NT2/D1 (cell line): ENCODE measurements around the gene CDHR3.

Experiments
- DNase-seq: peaks from one replicate; pipeline ENCODE4 v3.0.0-alpha.2; 2011; ENCODE audit warnings: low read depth, low spot score
- H3K27me3 ChIP-seq: 2 replicates; pipeline ENCODE4 v1.6.0; 2011; ENCODE audit warnings: mild to moderate bottlenecking; ENCODE audit not compliant: insufficient read length, insufficient read depth
- H3K36me3 ChIP-seq: 2 replicates; pipeline ENCODE4 v1.6.1; 2011; ENCODE audit warnings: mild to moderate bottlenecking, low read length, mixed read lengths; ENCODE audit not compliant: insufficient read depth, insufficient read length
- H3K4me1 ChIP-seq: 2 replicates; pipeline ENCODE4 v1.5.1; 2011; ENCODE audit not compliant: insufficient read depth, insufficient read length
- H3K4me3 ChIP-seq: 2 replicates; pipeline ENCODE4 v1.5.1; 2011; ENCODE audit warnings: low read depth; ENCODE audit not compliant: insufficient read length
- H3K9ac ChIP-seq: 2 replicates; pipeline ENCODE4 v1.6.0; 2011; ENCODE audit warnings: low read depth; ENCODE audit not compliant: insufficient read length
- H3K9me3 ChIP-seq: 2 replicates; pipeline ENCODE4 v1.5.1; 2011; ENCODE audit warnings: mild to moderate bottlenecking, low read length; ENCODE audit not compliant: insufficient read depth
- SUZ12 ChIP-seq: IDR thresholded peaks from 2 replicates; pipeline ENCODE4 v1.6.1; 2011; ENCODE audit not compliant: insufficient read length, insufficient read depth; ENCODE audit errors: extremely low read depth
- YY1 ChIP-seq: IDR thresholded peaks from 2 replicates; pipeline ENCODE4 v1.6.1; 2011; ENCODE audit not compliant: insufficient read length, insufficient read depth
- ZNF274 ChIP-seq: IDR thresholded peaks from 2 replicates; pipeline ENCODE4 v1.6.1; 2011; ENCODE audit warnings: mild to moderate bottlenecking, low read depth, low read length

The CDHR3 gene

DNA sequence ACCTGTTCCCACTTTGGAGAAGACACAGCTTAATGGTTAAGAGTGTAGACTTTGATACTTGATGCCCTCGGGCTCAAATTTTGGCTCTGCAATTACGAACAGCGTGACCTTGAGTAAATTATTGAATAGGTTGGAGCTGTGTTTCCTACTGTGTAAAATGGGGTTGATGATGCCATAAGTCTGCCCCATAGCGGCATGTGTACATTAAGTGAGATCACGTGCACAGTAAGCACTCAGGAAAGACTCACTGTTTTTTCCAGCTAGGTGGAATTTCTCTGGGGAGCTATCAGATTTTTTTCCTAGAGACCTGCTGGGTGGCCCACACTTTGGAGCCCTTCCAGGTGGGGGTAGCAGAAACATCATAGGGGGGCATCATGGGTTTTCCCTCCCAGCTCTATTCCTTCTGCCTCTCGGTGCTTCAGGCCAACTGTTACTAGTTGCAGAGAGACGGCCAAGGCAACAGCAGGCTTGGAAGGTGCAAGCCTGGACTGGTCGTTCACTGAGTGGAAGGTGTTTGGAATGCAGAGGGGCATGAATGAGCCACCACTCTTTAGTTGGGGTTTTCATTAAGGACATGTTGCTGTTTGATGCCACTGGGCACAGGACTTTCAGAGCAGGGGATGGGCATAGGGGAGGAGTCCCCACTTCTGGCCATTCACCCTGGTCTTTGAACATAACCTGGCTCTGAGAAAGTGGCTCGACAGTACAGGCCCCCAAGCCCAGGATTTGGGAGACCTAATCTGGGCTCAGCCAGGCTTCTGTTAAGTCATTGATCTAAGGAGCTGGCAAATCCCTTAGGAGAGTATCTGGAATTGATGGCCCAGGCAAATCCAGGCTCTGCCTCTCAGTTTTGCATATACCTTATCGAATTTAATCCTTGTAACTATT lies 85.0 kb downstream of the CDHR3 start:
- Histone ChIP-seq H3K36me3 (no peaks in the 10 kb centered on the region), H3K9ac (no peak overlapping the region), H3K4me3 (no peak overlapping the region), H3K27me3 (no peaks in the 10 kb centered on the region), H3K4me1 (no peaks in the 10 kb centered on the region), H3K9me3 (peaks cover 6% of the 10 kb centered on the region; the same call in 1 of the 2 replicates)
- DNase-seq, result no peak
- TF ChIP-seq YY1 (no peak), ZNF274 (no peak), SUZ12 (no peak)

- no peak for DNase-seq
- Histone ChIP-seq H3K36me3 (no peaks in the 10 kb centered on the region), H3K4me1 (no peaks in the 10 kb centered on the region), H3K4me3 (no peak overlapping the region), H3K9me3 (peaks cover 6% of the 10 kb centered on the region; the same call in 1 of the 2 replicates), H3K27me3 (no peaks in the 10 kb centered on the region), H3K9ac (no peak overlapping the region)
- no peak for TF ChIP-seq SUZ12
These were observed 85.6 kb downstream of the CDHR3 start for GRCh38 chr7:106048706-106049020.

DNA sequence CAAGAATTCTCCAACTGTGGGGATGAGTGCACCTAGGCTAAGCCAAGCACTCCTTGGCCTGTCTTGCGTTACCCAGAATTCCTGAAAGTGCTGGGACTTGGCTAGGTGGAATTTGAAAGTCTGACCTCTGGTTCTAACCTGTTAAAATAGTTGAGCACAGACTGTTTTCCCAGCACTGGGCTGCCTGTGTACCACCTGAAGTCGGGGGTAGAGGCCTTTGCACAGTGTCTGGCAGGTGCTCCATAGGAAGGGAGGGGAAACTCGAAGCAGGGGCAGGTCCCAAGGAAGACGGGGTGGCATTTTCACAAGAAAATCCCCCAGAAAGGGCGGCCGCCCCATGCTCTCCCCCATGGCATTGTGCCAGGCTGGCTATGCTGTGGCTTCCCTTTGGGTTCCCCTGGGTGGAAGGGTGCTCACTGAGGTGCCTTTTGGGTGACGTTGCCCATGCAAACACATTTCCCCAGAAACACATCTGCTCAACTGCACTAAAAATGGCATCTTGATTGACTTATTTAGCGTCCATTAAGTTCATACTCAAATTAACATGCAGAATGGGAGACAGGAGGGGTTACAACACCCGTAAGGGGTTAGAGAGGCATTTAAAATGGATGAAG lies 86.2 kb downstream of the CDHR3 start:
- Histone ChIP-seq H3K36me3 (no peaks in the 10 kb centered on the region), H3K4me1 (no peaks in the 10 kb centered on the region), H3K4me3 (no peak overlapping the region), H3K9me3 (peaks cover 6% of the 10 kb centered on the region; the same call in 1 of the 2 replicates), H3K27me3 (no peaks in the 10 kb centered on the region), H3K9ac (no peak overlapping the region)
- no peak for DNase-seq
- TF ChIP-seq ZNF274 (no peak), SUZ12 (no peak), YY1 (no peak)

- Histone ChIP-seq H3K36me3 (no peaks in the 10 kb centered on the region), H3K27me3 (no peaks in the 10 kb centered on the region), H3K9me3 (peaks cover 6% of the 10 kb centered on the region; the same call in 1 of the 2 replicates), H3K9ac (no peak overlapping the region), H3K4me3 (no peak overlapping the region), H3K4me1 (no peaks in the 10 kb centered on the region)
- TF ChIP-seq YY1 (no peak), ZNF274 (no peak), SUZ12 (no peak)
- peak; percentile 40 for DNase-seq
These were observed 87.1 kb downstream of the CDHR3 start for GRCh38 chr7:106050002-106050745.

- Histone ChIP-seq H3K4me1 (no peaks in the 10 kb centered on the region), H3K9ac (no peak overlapping the region), H3K4me3 (no peak overlapping the region), H3K9me3 (peaks cover 6% of the 10 kb centered on the region; the same call in 1 of the 2 replicates), H3K36me3 (no peaks in the 10 kb centered on the region), H3K27me3 (no peaks in the 10 kb centered on the region)
- no peak for TF ChIP-seq YY1
- TF ChIP-seq SUZ12, result no peak
- TF ChIP-seq ZNF274, result no peak
- DNase-seq, result no peak
These were observed 87.7 kb downstream of the CDHR3 start for GRCh38 chr7:106050746-106051117.

DNA sequence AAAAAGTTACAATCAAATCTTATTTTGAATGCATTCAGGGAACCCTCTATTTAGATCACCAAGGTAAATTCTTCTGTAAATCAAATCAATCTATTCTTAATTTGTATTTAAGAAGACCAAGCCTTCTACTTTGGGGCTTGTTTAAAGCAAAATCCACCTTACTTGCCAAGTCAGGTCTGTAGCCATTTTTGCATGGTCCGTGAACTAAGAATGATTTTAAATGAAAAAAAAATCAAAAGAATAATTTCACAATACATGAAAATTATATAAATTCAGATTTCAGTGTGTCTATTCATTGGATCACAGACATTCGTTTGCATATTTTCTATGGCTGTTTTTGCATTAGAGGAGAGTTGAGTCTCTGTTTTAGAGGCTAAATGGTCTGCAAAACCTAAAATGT lies 89.6 kb downstream of the CDHR3 start:
- no peak overlapping the region for H3K4me3 ChIP-seq
- no peaks in the 10 kb centered on the region for H3K27me3 ChIP-seq
- H3K9ac ChIP-seq, result no peak overlapping the region
- no peak for TF ChIP-seq SUZ12
- TF ChIP-seq YY1, result no peak
- no peak for TF ChIP-seq ZNF274
- H3K4me1 ChIP-seq, result no peaks in the 10 kb centered on the region
- no peaks in the 10 kb centered on the region for H3K36me3 ChIP-seq
- no peak for DNase-seq
- H3K9me3 ChIP-seq, result peaks cover 6% of the 10 kb centered on the region; the same call in 1 of the 2 replicates

- H3K27me3 ChIP-seq, result no peaks in the 10 kb centered on the region
- no peak overlapping the region for H3K4me3 ChIP-seq
- no peak for DNase-seq
- H3K9ac ChIP-seq, result no peak overlapping the region
- peaks cover 6% of the 10 kb centered on the region; the same call in 1 of the 2 replicates for H3K9me3 ChIP-seq
- TF ChIP-seq ZNF274, result no peak
- no peak for TF ChIP-seq SUZ12
- TF ChIP-seq YY1, result no peak
- H3K36me3 ChIP-seq, result no peaks in the 10 kb centered on the region
- H3K4me1 ChIP-seq, result no peaks in the 10 kb centered on the region
These were observed 90.0 kb downstream of the CDHR3 start for GRCh38 chr7:106053109-106053508.
